H1 (cell line): ENCODE data around the gene DOCK8. TPM values are rescaled to one million over a fixed set of nuclear protein-coding genes. Genes with fewer than 3 reads are reported as not detected.

Experiments used
- CHD2 ChIP-seq: IDR thresholded peaks from 2 replicates; pipeline ENCODE4 v1.6.1; 2012; ENCODE audit warnings: low read length, improper control_type of control experiment
- CHD7 ChIP-seq: fragments of 300-600 bp; sonication (generic); IDR thresholded peaks from 2 replicates; pipeline ENCODE4 v1.7.1; 2012; ENCODE audit warnings: low read length, moderate library complexity, mild to moderate bottlenecking, inconsistent platforms; ENCODE audit not compliant: insufficient replicate concordance
- FOSL1 ChIP-seq: IDR thresholded peaks from 2 replicates; pipeline ENCODE4 v1.6.1; 2011; ENCODE audit warnings: mild to moderate bottlenecking, low read depth, low read length, moderate library complexity; ENCODE audit not compliant: insufficient read depth
- JUND ChIP-seq: IDR thresholded peaks from 2 replicates; pipeline ENCODE4 v1.6.1; 2011; ENCODE audit warnings: mild to moderate bottlenecking, improper control_type of control experiment, low read length
- MAX ChIP-seq: IDR thresholded peaks from 2 replicates; pipeline ENCODE4 v1.6.1; 2012; ENCODE audit warnings: inconsistent platforms
- RFX5 ChIP-seq: IDR thresholded peaks from 2 replicates; pipeline ENCODE4 v1.6.1; 2011; ENCODE audit warnings: low read depth, low read length, improper control_type of control experiment, borderline replicate concordance
- SP2 ChIP-seq: IDR thresholded peaks from 2 replicates; pipeline ENCODE4 v1.6.1; 2012; ENCODE audit warnings: mild to moderate bottlenecking, low read length, inconsistent platforms
- TAF1 ChIP-seq: IDR thresholded peaks from 2 replicates; pipeline ENCODE4 v1.6.1; 2011; ENCODE audit warnings: mild to moderate bottlenecking, low read depth, low read length
- TBP ChIP-seq: IDR thresholded peaks from 2 replicates; pipeline ENCODE4 v1.6.1; 2011; ENCODE audit warnings: low read depth, low read length, improper control_type of control experiment
- polyA plus RNA-seq, 7 experiments: library from polyadenylated mRNA; depleted of rRNA in 3 of 7; stranded (reverse) in 5 of 7; unstranded in 2 of 7; fragments of >200 nt in 5 of 7; fragments of 200-250 nt in 2 of 7; gene quantifications; 1 replicate in 5 of 7; 2 replicates in 1 of 7; 4 replicates in 1 of 7; pipeline versions ENCODE4 v1.2.1 to v1.2.3, GENCODE V29; 2011 to 2013; ENCODE audit warnings: missing spikeins in 2 of 7, mixed read lengths in 2 of 7
- total RNA-seq: library from RNA; stranded (reverse); fragmentation: NEBNext Ultra II Directional; extraction: Animal tissue kit (Norgen Biotek cat#: 25700); gene quantifications from 2 replicates; pipeline ENCODE4 v1.2.1, GENCODE V29; 2021

The DOCK8 gene
- total and polyA plus RNA-seq, 2 of the 8 experiments (the other 6 are each of a cell fraction or from before 2014, with no cell fraction given), result 0.57 to 2.0 TPM

DNA sequence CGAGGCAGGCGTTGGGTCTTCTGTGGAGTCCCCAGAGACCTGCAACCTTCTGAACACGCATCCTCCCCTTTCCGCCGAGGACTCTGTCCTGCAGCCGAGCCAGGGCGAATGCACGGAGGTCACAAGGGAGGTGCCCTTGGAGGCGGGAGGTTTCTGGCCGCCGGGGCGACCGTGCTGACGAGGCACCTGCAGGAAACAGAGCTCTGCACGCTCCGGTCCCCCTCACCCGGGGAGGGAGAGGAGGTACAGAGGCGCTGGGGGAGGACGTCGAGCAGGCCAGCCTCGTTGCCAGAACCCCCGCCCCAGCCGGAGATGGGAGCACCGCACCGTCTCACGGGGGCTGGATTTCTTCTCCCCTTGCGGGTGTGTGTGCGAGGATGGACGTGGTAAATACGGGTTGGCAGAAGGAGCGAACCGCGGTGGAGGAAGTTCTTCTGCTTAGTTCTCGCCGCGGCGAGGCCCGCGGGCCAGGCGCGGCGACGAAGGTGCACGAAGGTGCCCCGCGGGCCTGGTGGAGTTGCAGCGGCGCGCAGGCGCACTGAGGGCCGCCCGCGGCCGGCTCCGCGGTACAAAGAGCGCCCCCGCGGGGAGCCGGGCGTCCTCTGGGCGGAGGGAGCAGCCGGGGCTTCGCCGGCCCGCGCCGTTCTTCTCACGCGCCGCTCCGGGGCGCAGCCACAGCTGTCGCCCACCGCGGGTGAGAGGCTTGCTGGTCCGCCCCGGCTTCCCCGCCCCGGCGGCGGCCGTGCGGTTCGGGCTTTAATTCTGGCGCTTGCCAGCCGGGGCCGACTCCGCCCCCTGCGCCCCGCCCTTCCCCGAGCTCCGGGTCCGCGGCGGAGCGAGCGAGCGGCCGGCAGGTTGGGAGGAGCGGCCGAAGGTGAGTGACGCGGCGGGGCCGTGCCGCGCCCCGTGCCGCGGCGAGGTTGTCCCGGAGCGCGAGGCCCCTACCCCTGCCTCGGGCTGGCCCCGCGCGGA is 289.5 kb downstream of the DOCK8 start, which contains the start of gene KANK1 (continued):
- TF ChIP-seq JUND (no peak), SP2 (no peak), MAX (peak; percentile 74), RFX5 (no peak), TBP (no peak), CHD7 (no peak), TAF1 (peak; percentile 65), FOSL1 (no peak), CHD2 (no peak)
